NB4 (cell line): ENCODE measurements around the gene ZNF529.

Experiments used
- CTCF ChIP-seq: IDR thresholded peaks from one replicate; pipeline ENCODE4 v1.5.1; 2012; ENCODE audit warnings: low read depth, low read length
- MAX ChIP-seq: IDR thresholded peaks from 2 replicates; pipeline ENCODE4 v1.6.1; 2011; ENCODE audit warnings: low read depth, low read length
- POLR2A ChIP-seq: IDR thresholded peaks from 2 replicates; pipeline ENCODE4 v1.6.1; 2011; ENCODE audit warnings: mild to moderate bottlenecking; ENCODE audit not compliant: insufficient read length; ENCODE audit errors: extremely low read depth

GRCh38 chr19:36514012-36514612 is 59.0 kb downstream of the ZNF529 start:
- TF ChIP-seq POLR2A, result no peak
- TF ChIP-seq CTCF, result no peak
- TF ChIP-seq MAX, result no peak
